Cardiac muscle cell (in vitro differentiated cells and primary cell): ENCODE measurements around the gene ZPBP. TPM values are rescaled to one million over a fixed set of nuclear protein-coding genes. Genes with fewer than 3 reads are reported as not detected.

Source experiments
- DNase-seq, 2 donors: peaks; one replicate each; pipeline versions ENCODE4 v3.0.0 to v3.0.0-alpha.2; 2010 to 2017; ENCODE audit warnings: low read depth in 1 of 2, low spot score in 1 of 2
- H3K27ac ChIP-seq: fragments of 200-600 bp; sonication (generic); 2 replicates; pipeline ENCODE4 v1.5.1; 2016
- H3K27me3 ChIP-seq: fragments of 200-600 bp; sonication (generic); 2 replicates; pipeline ENCODE4 v1.6.0; 2016; ENCODE audit warnings: control low read depth
- H3K36me3 ChIP-seq: fragments of 200-600 bp; sonication (generic); 2 replicates; pipeline ENCODE4 v1.5.1; 2016; ENCODE audit warnings: control low read depth
- H3K4me1 ChIP-seq: fragments of 200-600 bp; sonication (generic); 2 replicates; pipeline ENCODE4 v1.8.1; 2017; ENCODE audit warnings: low read depth, mild to moderate bottlenecking, mixed run types
- H3K4me3 ChIP-seq: fragments of 200-600 bp; sonication (generic); 2 replicates; pipeline ENCODE4 v1.5.1; 2016; ENCODE audit warnings: mild to moderate bottlenecking
- H3K9me3 ChIP-seq: fragments of 200-600 bp; sonication (generic); 2 replicates; pipeline ENCODE4 v1.5.1; 2017; ENCODE audit warnings: low read depth, mild to moderate bottlenecking, control low read depth
- CTCF ChIP-seq: IDR thresholded peaks from 2 replicates; pipeline ENCODE4 v1.5.1; 2012; ENCODE audit warnings: low read depth, mild to moderate bottlenecking, low read length
- polyA plus RNA-seq: library from polyadenylated mRNA; unstranded; fragments of >200 nt; fragmentation: Nextera tagmentation; extraction: Ambion mirVana; gene quantifications from 2 replicates; pipeline ENCODE4 v1.2.1, GENCODE V29; 2016
- total RNA-seq: library from RNA; depleted of rRNA; stranded (reverse); fragments of >200 nt; gene quantifications from 2 replicates; pipeline ENCODE4 v1.2.3, GENCODE V29; 2016

The ZPBP gene
- total and polyA plus RNA-seq, 2 experiments from 2014 or later, result not detected

GRCh38 chr7:50101873-50102272 is 8.8 kb upstream of the ZPBP start:
- Histone ChIP-seq H3K4me3 (no peak overlapping the region), H3K9me3 (no peaks in the 10 kb centered on the region), H3K27ac (no peak overlapping the region), H3K27me3 (no peaks in the 10 kb centered on the region), H3K4me1 (no peaks in the 10 kb centered on the region), H3K36me3 (no peaks in the 10 kb centered on the region)
- no peak for DNase-seq
- TF ChIP-seq CTCF, result no peak

- H3K27me3 ChIP-seq, result no peaks in the 10 kb centered on the region
- H3K27ac ChIP-seq, result no peak overlapping the region
- DNase-seq, result no peak
- no peaks in the 10 kb centered on the region for H3K9me3 ChIP-seq
- TF ChIP-seq CTCF, result no peak
- no peaks in the 10 kb centered on the region for H3K4me1 ChIP-seq
- no peak overlapping the region for H3K4me3 ChIP-seq
- no peaks in the 10 kb centered on the region for H3K36me3 ChIP-seq
These were observed 2.6 kb upstream of the ZPBP start for GRCh38 chr7:50095634-50096033.

GRCh38 chr7:50088463-50089129 is 4.5 kb downstream of the ZPBP start:
- DNase-seq, result no peak
- Histone ChIP-seq H3K4me1 (no peaks in the 10 kb centered on the region), H3K9me3 (no peaks in the 10 kb centered on the region), H3K4me3 (no peak overlapping the region), H3K27ac (no peak overlapping the region), H3K36me3 (no peaks in the 10 kb centered on the region), H3K27me3 (no peaks in the 10 kb centered on the region)
- TF ChIP-seq CTCF, result no peak

GRCh38 chr7:50085344-50085743 is 7.7 kb downstream of the ZPBP start:
- H3K36me3 ChIP-seq, result no peaks in the 10 kb centered on the region
- no peaks in the 10 kb centered on the region for H3K9me3 ChIP-seq
- no peaks in the 10 kb centered on the region for H3K4me1 ChIP-seq
- no peaks in the 10 kb centered on the region for H3K27me3 ChIP-seq
- peak in 1 of 2 donors; percentile 6 for DNase-seq
- no peak for TF ChIP-seq CTCF
- H3K4me3 ChIP-seq, result no peak overlapping the region
- H3K27ac ChIP-seq, result no peak overlapping the region

- H3K9me3 ChIP-seq, result no peaks in the 10 kb centered on the region
- no peak overlapping the region for H3K27ac ChIP-seq
- TF ChIP-seq CTCF, result no peak
- H3K4me1 ChIP-seq, result no peaks in the 10 kb centered on the region
- no peak for DNase-seq
- no peaks in the 10 kb centered on the region for H3K36me3 ChIP-seq
- no peaks in the 10 kb centered on the region for H3K27me3 ChIP-seq
- no peak overlapping the region for H3K4me3 ChIP-seq
These were observed 20.0 kb downstream of the ZPBP start for GRCh38 chr7:50073093-50073492.
